Measurements from ENCODE around the gene TBC1D1. TPM values are rescaled to one million over a fixed set of nuclear protein-coding genes. Genes with fewer than 3 reads are reported as not detected.

The TBC1D1 gene
- total RNA-seq, 1 donor from 2014 or later = 54.5 TPM

DNA sequence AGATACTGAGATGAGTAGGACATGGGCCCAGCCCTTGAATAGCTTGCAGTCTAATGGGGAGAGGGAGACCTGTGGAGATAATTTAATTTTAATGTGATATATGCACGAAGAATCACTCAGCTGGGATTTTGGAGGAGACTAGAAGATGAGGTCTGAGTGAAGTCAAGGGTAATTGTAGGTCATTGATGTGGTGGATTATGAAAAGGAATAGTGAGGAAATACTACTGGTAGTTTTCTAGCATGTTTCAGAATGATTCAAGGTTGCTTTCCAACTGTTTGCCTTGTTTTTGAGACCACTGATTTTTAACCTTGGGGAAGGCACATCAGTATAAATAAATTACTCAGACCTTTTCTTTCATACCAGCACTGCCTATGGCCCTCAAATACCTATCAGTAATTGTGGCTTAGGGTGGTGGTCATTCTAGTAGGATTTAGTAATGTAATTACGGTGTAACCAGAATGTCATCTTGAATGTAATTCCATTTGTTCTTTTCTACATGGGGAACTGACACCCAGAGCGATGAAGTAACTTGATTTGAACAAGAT, 94.9 kb downstream of the TBC1D1 start:
- Histone ChIP-seq H3K4me2 (ENCODE audit: low read length) (no peak overlapping the region), H3K27ac (ENCODE audit: low read depth, low read length) (no peak overlapping the region), H3K36me3 (ENCODE audit: insufficient read depth, low read length) (no peaks in the 10 kb centered on the region), H3K4me1 (ENCODE audit: insufficient read depth, low read length) (peaks cover 14% of the 10 kb centered on the region), H3K9ac (ENCODE audit: low read length) (no peak overlapping the region), H2AFZ (ENCODE audit: low read depth, low read length) (no peak overlapping the region), H3K27me3 (ENCODE audit: insufficient read depth, low read length) (no peaks in the 10 kb centered on the region), H3K79me2 (ENCODE audit: insufficient read depth, low read length) (peaks cover 89% of the 10 kb centered on the region), H4K20me1 (ENCODE audit: insufficient read depth, low read length) (peaks cover 40% of the 10 kb centered on the region), H3K4me3 (ENCODE audit: insufficient read depth, low read depth, low read length) (no peak overlapping the region), H3K9me3 (ENCODE audit: insufficient read depth, low read depth, low read length) (no peaks in the 10 kb centered on the region)
- FAIRE-seq = no peak
- TF ChIP-seq CTCF (IDR thresholded peaks at IDR 0.05; ENCODE audit: insufficient read depth, low read depth, low read length) (no peak), EZH2 (IDR thresholded peaks at IDR 0.05; ENCODE audit: insufficient read depth, low read length) (no peak)
- no peak for DNase-seq (ENCODE audit: low read depth)
- no peaks in the 10 kb centered on the region for H3K27me3 Mint-ChIP-seq (ENCODE audit: low read depth, unreplicated experiment)
- H3K4me3 Mint-ChIP-seq (ENCODE audit: unreplicated experiment) = no peak overlapping the region
- no peaks in the 10 kb centered on the region for H3K9me3 Mint-ChIP-seq (ENCODE audit: unreplicated experiment)
- H3K36me3 Mint-ChIP-seq (ENCODE audit: low read depth, unreplicated experiment) = no peaks in the 10 kb centered on the region
- H3K4me1 Mint-ChIP-seq (ENCODE audit: low read depth, unreplicated experiment) = peaks cover 21% of the 10 kb centered on the region
- no peak overlapping the region for H3K27ac Mint-ChIP-seq (ENCODE audit: unreplicated experiment)

DNA sequence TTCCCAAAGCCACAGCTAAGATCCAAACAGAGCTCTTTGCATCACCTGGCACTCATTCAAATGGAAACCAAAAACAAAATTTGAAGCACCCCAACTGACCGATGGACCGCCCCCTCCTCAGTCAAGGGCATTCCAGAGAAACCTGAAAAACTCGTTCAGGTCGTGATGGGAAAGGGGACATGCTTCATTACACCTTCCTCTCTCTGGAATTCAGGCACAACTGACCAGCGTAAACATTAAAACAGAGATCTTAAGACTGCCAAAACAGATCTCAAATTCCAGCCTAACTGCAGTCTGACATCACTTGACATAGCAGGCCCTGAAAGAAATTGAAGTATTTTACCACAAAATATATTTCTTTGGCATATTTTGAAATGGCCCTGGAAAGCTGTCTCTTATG, 97.8 kb downstream of the TBC1D1 start:
- Histone ChIP-seq H3K27me3 (ENCODE audit: insufficient read depth, low read length) (no peaks in the 10 kb centered on the region), H3K9me3 (ENCODE audit: insufficient read depth, low read depth, low read length) (no peaks in the 10 kb centered on the region), H4K20me1 (ENCODE audit: insufficient read depth, low read length) (peaks cover 39% of the 10 kb centered on the region), H3K9ac (ENCODE audit: low read length) (no peak overlapping the region), H3K4me1 (ENCODE audit: insufficient read depth, low read length) (no peaks in the 10 kb centered on the region), H3K36me3 (ENCODE audit: insufficient read depth, low read length) (no peaks in the 10 kb centered on the region), H3K4me2 (ENCODE audit: low read length) (no peak overlapping the region), H2AFZ (ENCODE audit: low read depth, low read length) (no peak overlapping the region), H3K4me3 (ENCODE audit: insufficient read depth, low read depth, low read length) (no peak overlapping the region), H3K79me2 (ENCODE audit: insufficient read depth, low read length) (peaks cover 77% of the 10 kb centered on the region), H3K27ac (ENCODE audit: low read depth, low read length) (no peak overlapping the region)
- TF ChIP-seq CTCF (IDR thresholded peaks at IDR 0.05; ENCODE audit: insufficient read depth, low read depth, low read length) = no peak
- no peak for TF ChIP-seq EZH2 (IDR thresholded peaks at IDR 0.05; ENCODE audit: insufficient read depth, low read length)
- H3K4me1 Mint-ChIP-seq (ENCODE audit: low read depth, unreplicated experiment) = peaks cover 3% of the 10 kb centered on the region
- no peak overlapping the region for H3K4me3 Mint-ChIP-seq (ENCODE audit: unreplicated experiment)
- H3K27ac Mint-ChIP-seq (ENCODE audit: unreplicated experiment) = no peak overlapping the region
- no peaks in the 10 kb centered on the region for H3K9me3 Mint-ChIP-seq (ENCODE audit: unreplicated experiment)
- no peak for FAIRE-seq
- H3K36me3 Mint-ChIP-seq (ENCODE audit: low read depth, unreplicated experiment) = no peaks in the 10 kb centered on the region
- peak; percentile 28 for DNase-seq (ENCODE audit: low read depth)
- H3K27me3 Mint-ChIP-seq (ENCODE audit: low read depth, unreplicated experiment) = no peaks in the 10 kb centered on the region

DNA sequence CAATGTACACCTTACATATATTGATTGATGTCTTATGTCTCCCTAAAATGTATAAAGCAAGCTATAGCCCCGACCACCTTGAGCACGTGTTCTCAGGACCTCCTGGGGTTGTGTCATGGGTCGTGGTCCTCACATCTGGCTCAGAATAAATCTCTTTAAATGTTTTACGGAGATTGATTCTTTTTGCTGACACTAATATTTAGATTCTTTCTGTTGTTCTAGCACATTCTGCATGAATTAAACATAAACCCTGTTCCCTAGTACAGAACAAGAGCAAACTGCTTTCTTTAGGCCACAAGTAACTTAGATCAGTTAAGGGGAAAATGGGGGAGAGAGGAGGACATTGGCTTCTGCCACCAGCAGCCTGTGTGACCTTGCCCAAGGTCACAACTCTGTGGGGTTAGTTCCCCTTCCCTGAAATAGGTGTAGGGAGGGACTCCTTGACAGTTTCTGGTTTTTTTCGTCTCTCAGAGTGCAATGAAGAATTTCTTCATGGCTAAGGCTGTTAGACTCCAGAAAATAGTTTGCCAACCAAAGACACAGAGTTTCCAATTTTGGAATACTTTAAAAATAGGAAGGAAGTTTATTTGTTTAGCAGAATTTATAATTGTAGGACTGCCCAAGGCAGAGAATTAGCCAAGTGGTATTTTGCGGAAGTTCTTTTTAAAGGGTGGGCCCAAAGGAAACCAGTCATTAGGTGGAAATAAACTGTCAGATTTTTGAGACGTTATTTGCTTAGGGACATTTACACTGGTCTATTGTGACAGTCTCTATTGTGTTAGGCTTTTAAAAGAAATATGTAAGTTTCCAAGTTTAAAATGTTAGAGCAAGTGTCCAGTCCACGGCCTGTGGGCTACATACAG, 98.7 kb downstream of the TBC1D1 start:
- Histone ChIP-seq H3K4me1 (ENCODE audit: insufficient read depth, low read length) (no peaks in the 10 kb centered on the region), H3K4me2 (ENCODE audit: low read length) (no peak overlapping the region), H3K36me3 (ENCODE audit: insufficient read depth, low read length) (no peaks in the 10 kb centered on the region), H3K79me2 (ENCODE audit: insufficient read depth, low read length) (peaks cover 69% of the 10 kb centered on the region), H4K20me1 (ENCODE audit: insufficient read depth, low read length) (peaks cover 44% of the 10 kb centered on the region), H3K9ac (ENCODE audit: low read length) (no peak overlapping the region), H2AFZ (ENCODE audit: low read depth, low read length) (no peak overlapping the region), H3K27me3 (ENCODE audit: insufficient read depth, low read length) (no peaks in the 10 kb centered on the region), H3K9me3 (ENCODE audit: insufficient read depth, low read depth, low read length) (no peaks in the 10 kb centered on the region), H3K27ac (ENCODE audit: low read depth, low read length) (no peak overlapping the region), H3K4me3 (ENCODE audit: insufficient read depth, low read depth, low read length) (no peak overlapping the region)
- Mint-ChIP-seq H3K27me3 (ENCODE audit: low read depth, unreplicated experiment) (no peaks in the 10 kb centered on the region), H3K4me1 (ENCODE audit: low read depth, unreplicated experiment) (no peaks in the 10 kb centered on the region), H3K27ac (ENCODE audit: unreplicated experiment) (no peak overlapping the region), H3K9me3 (ENCODE audit: unreplicated experiment) (no peaks in the 10 kb centered on the region), H3K4me3 (ENCODE audit: unreplicated experiment) (no peak overlapping the region), H3K36me3 (ENCODE audit: low read depth, unreplicated experiment) (no peaks in the 10 kb centered on the region)
- TF ChIP-seq EZH2 (IDR thresholded peaks at IDR 0.05; ENCODE audit: insufficient read depth, low read length) (no peak), CTCF (IDR thresholded peaks at IDR 0.05; ENCODE audit: insufficient read depth, low read depth, low read length) (no peak)
- no peak for DNase-seq (ENCODE audit: low read depth)
- no peak for FAIRE-seq

Measured in astrocyte (in vitro differentiated cells and primary cell).